ENCODE data around the gene LYPLA2.

The LYPLA2 gene

GRCh38 chr1:23790696-23791515 lies at the start of gene LYPLA2:
LYPLA2 (plus strand) TSS chr1:23791145; CDS start chr1:23792683, 1,538 bp downstream.
- peak; percentile 92 for DNase-seq (ENCODE audit: low spot score)

DNA sequence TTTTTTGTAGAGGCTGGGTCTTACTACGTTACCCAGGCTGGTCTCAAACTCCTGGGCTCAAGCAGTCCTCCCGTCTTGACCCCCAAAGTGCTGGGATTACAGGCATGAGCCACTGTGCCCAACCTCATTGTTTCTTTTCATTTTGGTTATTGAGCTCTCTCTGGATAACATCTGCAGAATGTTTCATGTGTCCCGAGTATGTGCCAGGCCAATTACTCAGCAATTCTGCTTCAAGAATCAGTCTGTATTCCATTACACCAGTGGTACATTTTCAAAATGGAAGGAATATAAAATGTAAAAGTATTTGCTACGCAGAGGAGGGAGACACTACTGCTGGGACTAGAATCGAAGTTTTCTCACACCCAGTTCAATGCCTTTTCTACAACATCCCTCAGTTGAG lies 49.3 kb upstream of the LYPLA2 start:
- no peak for DNase-seq (ENCODE audit: low spot score)

DNA sequence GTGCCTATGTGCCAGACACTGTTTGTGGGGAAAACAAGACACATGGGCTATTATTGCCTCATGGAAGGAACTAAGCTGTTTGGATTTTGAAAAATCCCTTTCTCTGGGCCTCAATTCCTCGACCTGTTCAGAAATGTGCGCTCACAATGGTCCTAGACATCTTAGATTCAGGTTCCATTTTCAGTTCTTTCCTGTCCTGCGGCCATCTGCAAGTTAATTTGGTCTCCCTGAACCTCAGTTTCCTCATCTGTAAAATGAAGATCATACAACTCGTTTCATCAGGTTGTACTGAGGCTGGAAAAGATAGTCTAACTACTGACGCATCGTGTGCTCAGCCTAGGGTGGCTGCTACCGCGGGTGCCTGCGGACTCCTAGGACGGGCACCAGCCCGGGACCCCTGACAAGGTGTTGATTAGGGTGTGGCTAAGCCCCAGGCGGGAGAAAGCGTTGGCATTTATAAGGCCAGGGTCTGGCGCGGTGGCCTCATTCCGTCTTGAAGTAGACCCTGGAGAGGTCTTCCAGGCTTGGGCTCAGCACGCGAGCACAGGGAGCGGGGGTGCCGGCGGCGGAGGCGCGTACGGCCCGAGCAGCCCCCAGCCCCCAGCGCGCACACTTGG lies 48.2 kb upstream of the LYPLA2 start:
- no peak for DNase-seq (ENCODE audit: low spot score)

DNA sequence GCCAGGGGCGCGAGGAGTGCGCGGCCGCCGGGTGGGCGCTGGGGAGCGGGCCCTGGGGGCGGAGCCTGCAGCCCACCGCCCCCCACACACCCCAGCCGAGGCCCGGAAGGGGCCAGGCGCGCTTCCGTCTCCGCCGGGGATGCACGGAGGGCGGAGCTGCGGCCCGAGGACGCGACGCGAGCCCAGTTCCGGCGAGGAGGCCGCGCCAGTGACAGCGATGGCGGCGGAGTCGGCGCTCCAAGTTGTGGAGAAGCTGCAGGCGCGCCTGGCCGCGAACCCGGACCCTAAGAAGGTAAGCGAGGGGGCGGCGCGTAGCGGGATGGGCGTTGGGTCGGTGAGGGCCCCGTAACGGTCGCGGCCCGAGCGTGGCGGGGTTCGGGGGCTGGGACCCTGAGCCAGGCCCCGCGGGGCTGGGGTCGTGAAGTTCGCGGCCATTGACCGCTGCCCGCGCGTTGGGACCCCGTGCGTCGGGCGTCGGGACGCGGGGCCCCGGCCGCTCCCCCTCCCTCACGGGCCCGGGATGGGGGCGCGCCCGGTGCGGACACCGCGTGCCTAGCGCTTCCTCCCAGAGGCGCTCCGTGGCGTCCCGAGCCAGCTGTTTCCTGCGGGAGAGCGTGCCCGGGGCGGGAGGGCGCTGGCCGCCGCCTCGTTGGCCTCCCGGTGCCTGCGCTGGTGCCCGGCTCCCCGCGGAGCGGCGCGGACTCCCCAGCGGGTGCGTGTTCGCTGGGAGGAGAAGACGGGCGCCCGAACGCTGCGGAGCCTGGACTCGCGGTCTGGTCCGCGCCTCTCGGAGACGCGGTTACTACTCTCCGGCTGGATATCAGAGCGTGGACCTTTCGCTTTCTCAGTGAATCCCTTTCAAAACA lies 47.4 kb upstream of the LYPLA2 start, which contains the start of gene ELOA:
ELOA (plus strand) TSS at position 185 of the 866 bp plus-strand sequence; CDS start at position 218, 33 bp downstream.
- peak; percentile 86 for DNase-seq (ENCODE audit: low spot score)

GRCh38 chr1:23745515-23745914 lies 45.4 kb upstream of the LYPLA2 start:
- no peak for DNase-seq (ENCODE audit: low spot score)

- DNase-seq (ENCODE audit: low spot score) = no peak
Observed at GRCh38 chr1:23748016-23748415, 42.9 kb upstream of the LYPLA2 start.

- peak; percentile 53 for DNase-seq (ENCODE audit: low spot score)
Observed at GRCh38 chr1:23751050-23751814, 39.7 kb upstream of the LYPLA2 start.

- no peak for DNase-seq (ENCODE audit: low spot score)
Observed at GRCh38 chr1:23751815-23752200, 39.1 kb upstream of the LYPLA2 start.

DNA sequence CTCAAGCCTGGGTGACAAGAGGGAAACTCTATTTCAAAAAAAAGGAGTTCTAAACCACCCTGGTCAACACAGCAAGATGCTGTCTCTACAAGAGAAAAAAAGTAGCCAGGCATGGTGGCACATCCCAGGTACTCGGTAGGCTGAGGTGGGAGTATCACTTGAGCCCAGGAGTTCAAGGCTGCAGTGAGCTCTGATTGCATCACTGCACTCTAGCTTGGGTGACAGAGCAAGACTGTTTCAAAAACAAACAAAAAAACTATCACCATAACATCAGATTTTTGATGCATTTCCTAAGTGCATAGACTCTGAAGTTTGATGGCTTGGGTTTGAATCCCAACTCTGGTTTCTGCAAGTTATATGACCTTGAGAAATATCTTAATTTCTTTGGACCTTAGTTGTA lies 38.0 kb upstream of the LYPLA2 start:
- DNase-seq (ENCODE audit: low spot score) = no peak

- DNase-seq (ENCODE audit: low spot score) = no peak
Observed at GRCh38 chr1:23756676-23757075, 34.3 kb upstream of the LYPLA2 start.

- no peak for DNase-seq (ENCODE audit: low spot score)
Observed at GRCh38 chr1:23757812-23758211, 33.1 kb upstream of the LYPLA2 start.

- DNase-seq (ENCODE audit: low spot score) = no peak
Observed at GRCh38 chr1:23759277-23759676, 31.7 kb upstream of the LYPLA2 start.

DNA sequence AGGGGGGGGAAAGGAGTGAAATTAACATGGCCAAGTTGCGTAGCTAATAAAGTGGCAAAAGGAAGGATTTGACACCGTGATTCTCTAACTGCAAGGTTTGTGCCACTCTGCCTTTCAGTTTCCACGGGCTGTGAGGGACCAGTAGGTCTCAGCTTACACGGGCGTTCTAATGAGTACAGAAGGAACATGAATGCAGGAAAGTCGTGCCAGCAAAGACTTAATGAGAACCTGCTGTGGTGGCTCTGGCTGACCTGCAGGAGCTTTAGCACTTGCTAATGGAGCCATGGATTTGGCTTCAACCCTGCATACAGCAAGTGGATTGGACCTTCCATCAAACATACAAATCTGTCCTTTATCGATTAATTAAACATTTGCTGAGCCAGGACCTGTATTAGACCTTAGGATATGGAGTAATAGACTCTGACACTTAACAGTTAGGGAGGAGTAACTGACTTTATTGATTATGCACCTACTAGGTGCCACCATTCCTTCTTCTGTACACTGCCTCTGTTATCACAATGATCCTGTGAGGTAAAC lies 27.8 kb upstream of the LYPLA2 start:
- no peak for DNase-seq (ENCODE audit: low spot score)

- no peak for DNase-seq (ENCODE audit: low spot score)
Observed at GRCh38 chr1:23768733-23769132, 22.2 kb upstream of the LYPLA2 start.

- peak; percentile 91 for DNase-seq (ENCODE audit: low spot score)
Observed at GRCh38 chr1:23772049-23772853, 18.7 kb upstream of the LYPLA2 start.

DNA sequence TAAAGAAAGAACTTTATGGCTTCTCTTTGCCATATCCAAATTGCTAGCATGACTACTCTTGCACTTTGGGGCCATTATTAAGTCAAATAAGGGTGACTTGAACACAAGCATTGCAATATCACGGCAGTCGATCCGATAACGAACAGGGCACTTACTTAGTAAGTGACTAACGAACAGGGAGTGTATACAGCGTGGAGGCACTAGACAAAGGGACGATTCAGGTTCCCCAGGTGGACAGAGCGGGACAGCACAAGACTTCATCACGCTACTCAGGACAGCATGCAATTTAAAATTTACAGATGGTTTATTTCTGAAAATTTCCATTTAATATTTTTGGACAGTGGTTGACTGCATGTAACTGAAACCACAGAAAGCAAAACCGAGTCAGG lies 18.1 kb upstream of the LYPLA2 start:
- DNase-seq (ENCODE audit: low spot score) = no peak

- DNase-seq (ENCODE audit: low spot score) = no peak
Observed at GRCh38 chr1:23774174-23774880, 16.6 kb upstream of the LYPLA2 start.

DNA sequence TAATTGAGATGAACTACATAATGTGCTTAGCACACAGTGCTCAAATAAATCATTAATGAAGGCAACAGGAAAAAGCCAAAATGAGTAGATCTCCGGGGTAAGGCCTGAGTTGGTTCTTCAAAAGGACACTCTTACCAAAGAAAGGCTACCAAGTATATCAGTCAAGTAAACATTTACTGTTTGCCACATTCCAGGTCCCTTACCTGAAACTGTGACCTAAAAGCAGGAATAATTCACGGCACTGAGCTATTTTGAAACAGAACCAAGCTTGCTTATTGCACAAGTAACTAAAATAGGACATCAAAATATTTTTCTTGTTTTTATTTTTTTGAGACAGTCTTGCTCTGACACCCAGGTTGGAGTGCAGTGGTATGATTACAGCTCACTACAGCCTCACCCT lies 14.7 kb upstream of the LYPLA2 start:
- no peak for DNase-seq (ENCODE audit: low spot score)

- peak; percentile 91 for DNase-seq (ENCODE audit: low spot score)
Observed at GRCh38 chr1:23777979-23778814, 12.7 kb upstream of the LYPLA2 start, which contains the start of gene PITHD1. PITHD1 (plus strand) TSS chr1:23778418; CDS start chr1:23778516, 98 bp downstream.
